Measurements from ENCODE around the gene ACIN1. TPM values are rescaled to one million over a fixed set of nuclear protein-coding genes. Genes with fewer than 3 reads are reported as not detected.

Gene ACIN1
- total RNA-seq, 4 donors from 2014 or later = 89.6 to 124 (median 109) TPM

GRCh38 chr14:23127861-23128260 is 32.9 kb upstream of the ACIN1 start:
- TF ChIP-seq CTCF (IDR thresholded peaks at IDR 0.05; ENCODE audit: low read depth) = no peak

GRCh38 chr14:23126548-23127278 is 31.8 kb upstream of the ACIN1 start:
- TF ChIP-seq CTCF (IDR thresholded peaks at IDR 0.05; ENCODE audit: low read depth) = no peak

GRCh38 chr14:23125933-23126524 is 31.1 kb upstream of the ACIN1 start:
- no peak for TF ChIP-seq CTCF (IDR thresholded peaks at IDR 0.05; ENCODE audit: low read depth)

- no peak for TF ChIP-seq CTCF (IDR thresholded peaks at IDR 0.05; ENCODE audit: low read depth)
These were observed 30.1 kb upstream of the ACIN1 start for GRCh38 chr14:23125011-23125410.

- TF ChIP-seq CTCF (IDR thresholded peaks at IDR 0.05; ENCODE audit: low read depth) = no peak
These were observed 29.5 kb upstream of the ACIN1 start for GRCh38 chr14:23124337-23124954.

- no peak for TF ChIP-seq CTCF (IDR thresholded peaks at IDR 0.05; ENCODE audit: low read depth)
These were observed 28.5 kb upstream of the ACIN1 start for GRCh38 chr14:23123419-23123818.

- no peak for TF ChIP-seq CTCF (IDR thresholded peaks at IDR 0.05; ENCODE audit: low read depth)
These were observed 27.1 kb upstream of the ACIN1 start for GRCh38 chr14:23122086-23122485.
